ENCODE measurements around the gene ADAM17. TPM values are rescaled to one million over a fixed set of nuclear protein-coding genes. Genes with fewer than 3 reads are reported as not detected.
"Not testable (repeated sequence)": the region's sequence is repeated elsewhere in the genome, so short reads cannot be mapped to it uniquely, and the experiment has no call there.

Gene ADAM17
- polyA plus RNA-seq, 1 donor from 2014 or later: 32.6 TPM

DNA sequence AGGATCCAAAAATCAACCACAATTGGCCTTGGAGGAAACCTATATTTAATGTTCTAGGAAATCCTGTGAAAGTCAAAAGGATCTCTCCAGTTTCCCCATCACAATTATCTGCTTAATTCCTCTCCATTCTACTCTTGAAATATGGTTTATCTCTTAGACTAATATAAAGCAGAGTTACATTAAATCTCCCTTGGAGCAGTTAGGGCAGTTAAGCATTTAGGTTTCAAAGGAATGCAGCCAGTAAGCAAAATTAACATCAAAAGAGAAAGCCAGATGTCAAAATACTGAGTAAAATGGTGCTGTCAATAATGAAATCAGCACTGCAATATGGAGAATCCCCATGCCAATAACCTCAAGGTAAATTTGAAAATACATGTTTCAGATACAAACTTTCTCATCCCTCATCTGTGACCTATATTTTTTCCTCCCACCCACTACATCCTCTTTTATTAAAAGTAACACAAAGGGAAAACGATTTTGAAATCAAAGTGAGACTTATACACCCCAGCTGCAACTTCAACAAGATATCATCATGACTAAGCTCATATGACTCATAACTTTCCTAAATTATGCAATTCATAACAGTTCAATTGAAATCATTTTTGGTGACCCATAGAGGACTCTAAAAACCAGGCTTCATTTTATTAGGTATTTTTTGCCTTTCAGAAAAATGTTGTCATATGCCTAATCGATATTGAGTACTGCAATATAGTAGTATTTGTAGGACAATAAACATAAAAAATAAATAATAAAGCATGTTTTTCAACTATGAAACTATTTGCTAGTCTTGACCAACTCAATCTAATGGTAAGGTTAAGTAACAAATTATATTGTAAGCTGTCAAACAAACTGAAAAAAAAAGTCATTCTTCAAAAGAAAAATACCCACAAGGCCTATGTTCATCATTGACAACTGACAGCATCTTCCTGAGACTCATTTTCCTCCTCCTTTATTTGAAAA is 3.1 kb downstream of the ADAM17 start:
- Histone ChIP-seq H3K79me2 (replicated peaks; ENCODE audit: insufficient read depth, low read length) (peaks cover 80% of the 10 kb centered on the region), H4K20me1 (ENCODE audit: insufficient read depth) (no peaks in the 10 kb centered on the region), H3K27ac (ENCODE audit: low read length) (no peak overlapping the region), H2AFZ (ENCODE audit: low read depth, low read length) (no peak overlapping the region), H3K36me3 (ENCODE audit: insufficient read depth, low read length) (no peaks in the 10 kb centered on the region), H3K9ac (ENCODE audit: low read length) (no peak overlapping the region), H3K9me3 (ENCODE audit: low read length) (no peaks in the 10 kb centered on the region), H3K4me2 (ENCODE audit: low read length) (peak overlapping the region; percentile 22), H3K9me2 (ENCODE audit: insufficient read depth, low read length) (no peaks in the 10 kb centered on the region), H3F3A (ENCODE audit: insufficient read depth, low read length, poor library complexity, severe bottlenecking) (no peaks in the 10 kb centered on the region), H3K27me3 (ENCODE audit: insufficient read depth, low read depth, low read length) (no peaks in the 10 kb centered on the region), H3K4me3 (ENCODE audit: low read length) (peak overlapping the region; percentile 19)
- TF ChIP-seq EP300 (conservative IDR thresholded peaks at IDR 0.05; ENCODE audit: poor library complexity, severe bottlenecking): no peak
- TF ChIP-seq, protein P1, sequence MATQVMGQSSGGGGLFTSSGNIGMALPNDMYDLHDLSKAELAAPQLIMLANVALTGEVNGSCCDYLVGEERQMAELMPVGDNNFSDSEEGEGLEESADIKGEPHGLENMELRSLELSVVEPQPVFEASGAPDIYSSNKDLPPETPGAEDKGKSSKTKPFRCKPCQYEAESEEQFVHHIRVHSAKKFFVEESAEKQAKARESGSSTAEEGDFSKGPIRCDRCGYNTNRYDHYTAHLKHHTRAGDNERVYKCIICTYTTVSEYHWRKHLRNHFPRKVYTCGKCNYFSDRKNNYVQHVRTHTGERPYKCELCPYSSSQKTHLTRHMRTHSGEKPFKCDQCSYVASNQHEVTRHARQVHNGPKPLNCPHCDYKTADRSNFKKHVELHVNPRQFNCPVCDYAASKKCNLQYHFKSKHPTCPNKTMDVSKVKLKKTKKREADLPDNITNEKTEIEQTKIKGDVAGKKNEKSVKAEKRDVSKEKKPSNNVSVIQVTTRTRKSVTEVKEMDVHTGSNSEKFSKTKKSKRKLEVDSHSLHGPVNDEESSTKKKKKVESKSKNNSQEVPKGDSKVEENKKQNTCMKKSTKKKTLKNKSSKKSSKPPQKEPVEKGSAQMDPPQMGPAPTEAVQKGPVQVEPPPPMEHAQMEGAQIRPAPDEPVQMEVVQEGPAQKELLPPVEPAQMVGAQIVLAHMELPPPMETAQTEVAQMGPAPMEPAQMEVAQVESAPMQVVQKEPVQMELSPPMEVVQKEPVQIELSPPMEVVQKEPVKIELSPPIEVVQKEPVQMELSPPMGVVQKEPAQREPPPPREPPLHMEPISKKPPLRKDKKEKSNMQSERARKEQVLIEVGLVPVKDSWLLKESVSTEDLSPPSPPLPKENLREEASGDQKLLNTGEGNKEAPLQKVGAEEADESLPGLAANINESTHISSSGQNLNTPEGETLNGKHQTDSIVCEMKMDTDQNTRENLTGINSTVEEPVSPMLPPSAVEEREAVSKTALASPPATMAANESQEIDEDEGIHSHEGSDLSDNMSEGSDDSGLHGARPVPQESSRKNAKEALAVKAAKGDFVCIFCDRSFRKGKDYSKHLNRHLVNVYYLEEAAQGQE (IDR thresholded peaks at IDR 0.05; ENCODE audit: borderline replicate concordance): no peak
- no peak for TF ChIP-seq SMC3 (conservative IDR thresholded peaks at IDR 0.05; ENCODE audit: poor library complexity)

DNA sequence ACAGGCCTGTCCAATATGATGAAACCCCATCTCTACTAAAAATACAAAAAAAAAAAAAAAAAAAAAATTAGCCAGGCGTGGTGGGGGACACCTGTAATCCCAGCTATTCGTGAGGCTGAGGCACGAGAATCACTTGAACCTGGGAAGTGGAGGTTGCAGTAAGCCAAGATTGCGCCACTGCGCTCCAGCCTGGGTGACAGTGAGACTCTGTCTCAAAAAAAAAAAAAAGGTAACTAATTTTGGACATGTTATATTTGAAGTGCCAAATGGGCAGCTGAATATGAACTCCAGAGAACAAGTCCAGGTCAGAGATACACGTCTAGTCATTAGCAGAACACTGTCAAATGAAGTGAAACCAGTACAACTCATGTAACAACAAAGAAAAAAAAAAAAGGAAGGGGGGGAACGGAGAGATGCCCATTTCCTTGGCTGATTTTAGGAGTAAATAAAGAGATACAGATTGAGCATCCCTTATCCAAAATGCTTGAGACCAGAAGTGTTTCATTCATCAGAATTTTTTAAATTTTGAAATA is 4.7 kb downstream of the ADAM17 start:
- not testable (repeated sequence) for H3K4me2 ChIP-seq (ENCODE audit: low read length); H3K9ac ChIP-seq (ENCODE audit: low read length); H2AFZ ChIP-seq (ENCODE audit: low read depth, low read length); H3K4me3 ChIP-seq (ENCODE audit: low read length); H4K20me1 ChIP-seq (ENCODE audit: insufficient read depth); H3K9me2 ChIP-seq (ENCODE audit: insufficient read depth, low read length); H3K27me3 ChIP-seq (ENCODE audit: insufficient read depth, low read depth, low read length); H3K27ac ChIP-seq (ENCODE audit: low read length); H3K36me3 ChIP-seq (ENCODE audit: insufficient read depth, low read length); H3K9me3 ChIP-seq (ENCODE audit: low read length); H3F3A ChIP-seq (ENCODE audit: insufficient read depth, low read length, poor library complexity, severe bottlenecking)
- peaks cover 81% of the 10 kb centered on the region for H3K79me2 ChIP-seq (replicated peaks; ENCODE audit: insufficient read depth, low read length)

DNA sequence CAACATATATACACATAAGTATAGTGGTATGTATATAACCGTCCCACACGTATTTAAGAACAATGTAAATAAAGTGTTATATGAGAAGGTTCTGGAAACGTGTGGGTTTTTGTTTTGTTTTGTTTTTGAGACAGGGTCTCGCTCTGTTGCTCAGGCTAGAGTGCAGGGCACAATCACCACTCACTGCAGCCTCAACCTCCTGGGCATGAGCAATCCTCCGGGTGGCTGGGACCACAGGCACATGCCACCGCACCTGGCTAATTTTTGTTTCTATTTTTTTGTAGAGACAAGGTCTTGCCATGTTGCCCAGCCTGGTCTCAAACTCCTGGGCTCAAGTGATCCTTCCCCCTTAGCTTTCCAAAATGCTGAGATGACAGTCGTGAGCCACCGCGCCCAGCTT is 6.2 kb downstream of the ADAM17 start:
- Histone ChIP-seq H3K9ac (ENCODE audit: low read length) (no peak overlapping the region), H3K9me2 (ENCODE audit: insufficient read depth, low read length) (no peaks in the 10 kb centered on the region), H3K4me3 (ENCODE audit: low read length) (no peak overlapping the region), H2AFZ (ENCODE audit: low read depth, low read length) (no peak overlapping the region), H4K20me1 (ENCODE audit: insufficient read depth) (no peaks in the 10 kb centered on the region), H3K4me2 (ENCODE audit: low read length) (no peak overlapping the region), H3K27me3 (ENCODE audit: insufficient read depth, low read depth, low read length) (no peaks in the 10 kb centered on the region), H3K36me3 (ENCODE audit: insufficient read depth, low read length) (no peaks in the 10 kb centered on the region), H3K9me3 (ENCODE audit: low read length) (no peaks in the 10 kb centered on the region), H3K27ac (ENCODE audit: low read length) (no peak overlapping the region), H3F3A (ENCODE audit: insufficient read depth, low read length, poor library complexity, severe bottlenecking) (no peaks in the 10 kb centered on the region), H3K79me2 (replicated peaks; ENCODE audit: insufficient read depth, low read length) (peaks cover 80% of the 10 kb centered on the region)
- TF ChIP-seq SMC3 (conservative IDR thresholded peaks at IDR 0.05; ENCODE audit: poor library complexity) (no peak), RAD21 (conservative IDR thresholded peaks at IDR 0.05) (no peak), TAF1 (IDR thresholded peaks at IDR 0.05; ENCODE audit: low read depth) (no peak), EP300 (conservative IDR thresholded peaks at IDR 0.05; ENCODE audit: poor library complexity, severe bottlenecking) (no peak), MXI1 (conservative IDR thresholded peaks at IDR 0.05; ENCODE audit: poor library complexity, severe bottlenecking) (no peak), POLR2AphosphoS5 (IDR thresholded peaks at IDR 0.05) (no peak), EZH2 (IDR thresholded peaks at IDR 0.05; ENCODE audit: borderline replicate concordance, insufficient read depth, low read length, poor library complexity, severe bottlenecking) (no peak)
- TF ChIP-seq, protein P2, sequence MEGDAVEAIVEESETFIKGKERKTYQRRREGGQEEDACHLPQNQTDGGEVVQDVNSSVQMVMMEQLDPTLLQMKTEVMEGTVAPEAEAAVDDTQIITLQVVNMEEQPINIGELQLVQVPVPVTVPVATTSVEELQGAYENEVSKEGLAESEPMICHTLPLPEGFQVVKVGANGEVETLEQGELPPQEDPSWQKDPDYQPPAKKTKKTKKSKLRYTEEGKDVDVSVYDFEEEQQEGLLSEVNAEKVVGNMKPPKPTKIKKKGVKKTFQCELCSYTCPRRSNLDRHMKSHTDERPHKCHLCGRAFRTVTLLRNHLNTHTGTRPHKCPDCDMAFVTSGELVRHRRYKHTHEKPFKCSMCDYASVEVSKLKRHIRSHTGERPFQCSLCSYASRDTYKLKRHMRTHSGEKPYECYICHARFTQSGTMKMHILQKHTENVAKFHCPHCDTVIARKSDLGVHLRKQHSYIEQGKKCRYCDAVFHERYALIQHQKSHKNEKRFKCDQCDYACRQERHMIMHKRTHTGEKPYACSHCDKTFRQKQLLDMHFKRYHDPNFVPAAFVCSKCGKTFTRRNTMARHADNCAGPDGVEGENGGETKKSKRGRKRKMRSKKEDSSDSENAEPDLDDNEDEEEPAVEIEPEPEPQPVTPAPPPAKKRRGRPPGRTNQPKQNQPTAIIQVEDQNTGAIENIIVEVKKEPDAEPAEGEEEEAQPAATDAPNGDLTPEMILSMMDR (IDR thresholded peaks at IDR 0.05; ENCODE audit: poor library complexity, severe bottlenecking): no peak
- TF ChIP-seq, protein P1 (IDR thresholded peaks at IDR 0.05; ENCODE audit: borderline replicate concordance): no peak
